GM19438 (cell line): ENCODE results near the gene NFKBIB.

Experiments
- ATAC-seq: cut with Tn5 transposase; IDR thresholded peaks from one replicate; pipeline ENCODE4 v1.9.1; 2021; ENCODE audit warnings: low read depth; ENCODE audit not compliant: unreplicated experiment

The NFKBIB gene

GRCh38 chr19:38952395-38953165 lies 52.8 kb downstream of the NFKBIB start:
- ATAC-seq: no peak

GRCh38 chr19:38953677-38954076 lies 53.9 kb downstream of the NFKBIB start:
- no peak for ATAC-seq

- no peak for ATAC-seq
These were observed 56.5 kb downstream of the NFKBIB start for GRCh38 chr19:38956264-38956663.

DNA sequence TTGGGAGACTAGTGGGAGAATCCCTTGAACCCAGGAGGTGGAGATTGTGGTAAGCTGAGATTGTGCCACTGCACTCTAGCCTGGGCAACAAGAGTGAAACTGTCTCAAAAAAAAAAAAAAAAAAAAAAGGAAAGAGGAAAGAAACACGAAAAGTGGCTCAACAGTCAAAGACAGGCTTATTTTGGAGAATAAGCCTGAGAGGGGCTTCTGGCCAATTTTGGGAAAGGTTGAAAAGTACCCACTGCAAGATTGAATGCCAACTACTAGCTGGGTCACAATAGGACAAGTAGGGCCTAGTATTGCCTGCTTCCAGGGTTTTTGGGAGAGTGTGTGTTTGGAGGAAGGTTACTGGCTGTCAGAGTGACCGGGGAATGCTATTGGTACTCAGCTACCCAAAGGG lies 58.5 kb downstream of the NFKBIB start:
- no peak for ATAC-seq
